Erythroblast (primary cell): ENCODE data around the gene EHD1.

Source experiments
- GATA1 ChIP-seq: IDR thresholded peaks from 2 replicates; pipeline ENCODE4 v1.6.1; 2011; ENCODE audit warnings: low read depth, mild to moderate bottlenecking, control low read depth, low read length, moderate library complexity
- POLR2A ChIP-seq: IDR thresholded peaks from 2 replicates; pipeline ENCODE4 v1.6.1; 2011; ENCODE audit warnings: mild to moderate bottlenecking, low read length

- TF ChIP-seq POLR2A (no peak), GATA1 (no peak)
Observed at GRCh38 chr11:64844330-64845128, 33.9 kb downstream of the EHD1 start, which contains the start of gene CDC42BPG.
